Astrocyte of the spinal cord (primary cell): Measurements from ENCODE around the gene SLC13A3.

Experiments
- DNase-seq: peaks from one replicate; pipeline ENCODE4 v3.0.0; 2011; ENCODE audit warnings: low read depth, low spot score
- H3K4me3 ChIP-seq: 2 replicates; pipeline ENCODE4 v1.5.1; 2011; ENCODE audit warnings: low read depth, mild to moderate bottlenecking, low read length, moderate library complexity
- CTCF ChIP-seq: IDR thresholded peaks from 2 replicates; pipeline ENCODE4 v1.5.1; 2012; ENCODE audit warnings: low read depth, mild to moderate bottlenecking, low read length, inconsistent platforms
- in situ Hi-C: cut with HindIII; loops from 2 replicates; pipeline ENCODE4 v1.10.0; 2017; ENCODE audit warnings: low sequenced_read_pairs

Gene SLC13A3

GRCh38 chr20:46642969-46643343 is 8.3 kb downstream of the SLC13A3 start:
- no peak for TF ChIP-seq CTCF
- no peak overlapping the region for H3K4me3 ChIP-seq
- no peak for DNase-seq
- in situ Hi-C loops: no loop called here

- TF ChIP-seq CTCF: no peak
- H3K4me3 ChIP-seq: no peak overlapping the region
- DNase-seq: no peak
- in situ Hi-C loops: no loop called here
Observed at GRCh38 chr20:46642265-46642968, 8.8 kb downstream of the SLC13A3 start.

- H3K4me3 ChIP-seq: no peak overlapping the region
- in situ Hi-C loops: no loop called here
- TF ChIP-seq CTCF: no peak
- no peak for DNase-seq
Observed at GRCh38 chr20:46641424-46641823, 9.8 kb downstream of the SLC13A3 start.

GRCh38 chr20:46640536-46641311 is 10.5 kb downstream of the SLC13A3 start:
- no peak for DNase-seq
- H3K4me3 ChIP-seq: no peak overlapping the region
- no peak for TF ChIP-seq CTCF
- in situ Hi-C loops: no loop called here

- no peak for TF ChIP-seq CTCF
- in situ Hi-C loops: no loop called here
Observed at GRCh38 chr20:46640044-46640443, 11.2 kb downstream of the SLC13A3 start.

GRCh38 chr20:46639587-46639986 is 11.7 kb downstream of the SLC13A3 start:
- no peak overlapping the region for H3K4me3 ChIP-seq
- in situ Hi-C loops: no loop called here
- no peak for DNase-seq
- no peak for TF ChIP-seq CTCF

More at GRCh38 chr20:46640044-46640443, 11.2 kb downstream of the SLC13A3 start:
- DNase-seq: no peak
- no peak overlapping the region for H3K4me3 ChIP-seq
